K562 (cell line): Measurements from ENCODE around the gene DLL4. TPM values are rescaled to one million over a fixed set of nuclear protein-coding genes. Genes with fewer than 3 reads are reported as not detected.

Experiments
- polyA plus RNA-seq, 8 experiments: library from polyadenylated mRNA; depleted of rRNA in 4 of 8; stranded (reverse) in 5 of 8; unstranded in 3 of 8; fragments of >200 nt; fragmentation: Nextera tagmentation in 2 of 8; fragmentation: Illumina TruSeq in 1 of 8; extraction: Ambion mirVana in 2 of 8; extraction: Trizol in 1 of 8; gene quantifications; 2 replicates each; pipeline versions ENCODE4 v1.2.1 to v1.2.3, GENCODE V29; 2011 to 2014; ENCODE audit warnings: inconsistent platforms in 1 of 8, missing spikeins in 1 of 8
- total RNA-seq, 7 experiments: library from RNA; depleted of rRNA in 6 of 7; stranded (reverse); fragments of >200 nt in 6 of 7; fragmentation: Illumina TruSeq in 2 of 7; extraction: Trizol in 2 of 7; gene quantifications; 2 replicates each; pipeline versions ENCODE4 v1.2.1 to v1.2.3, GENCODE V29; 2011 to 2021; ENCODE audit warnings: low replicate concordance in 1 of 7
- TF ChIP-seq, protein P1 (sequence below), 2 experiments: fragments of 450-650 bp in 1 of 2; sonication (generic) in 1 of 2; formaldehyde crosslinking in 1 of 2; IDR thresholded peaks; 2 replicates each; pipeline versions ENCODE4 v1.7.1 to v1.9.0; 2016 to 2022; ENCODE audit warnings: inconsistent platforms in 1 of 2, mild to moderate bottlenecking in 1 of 2, missing genetic modification reagents in 1 of 2

Gene DLL4
- total and polyA plus RNA-seq, 9 of the 15 experiments (the other 6 are each of a cell fraction or from before 2014, with no cell fraction given), result 0.04 to 1.1 (median 0.41) TPM; not detected in 1

DNA sequence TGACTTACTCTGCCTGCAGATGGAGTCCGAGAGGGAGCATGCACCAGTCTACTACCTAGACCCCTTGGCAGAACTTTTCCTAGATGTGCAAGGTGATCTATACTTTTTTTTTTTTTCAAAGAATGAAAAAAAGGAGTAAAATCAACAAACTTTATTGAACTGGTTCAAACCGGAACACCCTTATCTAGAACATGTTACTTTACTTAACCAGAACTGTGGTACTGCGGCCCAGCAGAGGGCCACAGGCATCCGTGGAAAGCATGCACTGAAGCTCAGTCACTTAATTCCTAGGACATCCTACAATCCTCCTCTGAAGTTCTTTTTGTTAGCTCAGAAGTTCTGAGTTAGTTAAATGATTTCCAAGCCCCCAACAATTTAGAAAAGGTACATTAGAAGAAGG lies 45.7 kb downstream of the DLL4 start (continued):
- TF ChIP-seq, protein P1, sequence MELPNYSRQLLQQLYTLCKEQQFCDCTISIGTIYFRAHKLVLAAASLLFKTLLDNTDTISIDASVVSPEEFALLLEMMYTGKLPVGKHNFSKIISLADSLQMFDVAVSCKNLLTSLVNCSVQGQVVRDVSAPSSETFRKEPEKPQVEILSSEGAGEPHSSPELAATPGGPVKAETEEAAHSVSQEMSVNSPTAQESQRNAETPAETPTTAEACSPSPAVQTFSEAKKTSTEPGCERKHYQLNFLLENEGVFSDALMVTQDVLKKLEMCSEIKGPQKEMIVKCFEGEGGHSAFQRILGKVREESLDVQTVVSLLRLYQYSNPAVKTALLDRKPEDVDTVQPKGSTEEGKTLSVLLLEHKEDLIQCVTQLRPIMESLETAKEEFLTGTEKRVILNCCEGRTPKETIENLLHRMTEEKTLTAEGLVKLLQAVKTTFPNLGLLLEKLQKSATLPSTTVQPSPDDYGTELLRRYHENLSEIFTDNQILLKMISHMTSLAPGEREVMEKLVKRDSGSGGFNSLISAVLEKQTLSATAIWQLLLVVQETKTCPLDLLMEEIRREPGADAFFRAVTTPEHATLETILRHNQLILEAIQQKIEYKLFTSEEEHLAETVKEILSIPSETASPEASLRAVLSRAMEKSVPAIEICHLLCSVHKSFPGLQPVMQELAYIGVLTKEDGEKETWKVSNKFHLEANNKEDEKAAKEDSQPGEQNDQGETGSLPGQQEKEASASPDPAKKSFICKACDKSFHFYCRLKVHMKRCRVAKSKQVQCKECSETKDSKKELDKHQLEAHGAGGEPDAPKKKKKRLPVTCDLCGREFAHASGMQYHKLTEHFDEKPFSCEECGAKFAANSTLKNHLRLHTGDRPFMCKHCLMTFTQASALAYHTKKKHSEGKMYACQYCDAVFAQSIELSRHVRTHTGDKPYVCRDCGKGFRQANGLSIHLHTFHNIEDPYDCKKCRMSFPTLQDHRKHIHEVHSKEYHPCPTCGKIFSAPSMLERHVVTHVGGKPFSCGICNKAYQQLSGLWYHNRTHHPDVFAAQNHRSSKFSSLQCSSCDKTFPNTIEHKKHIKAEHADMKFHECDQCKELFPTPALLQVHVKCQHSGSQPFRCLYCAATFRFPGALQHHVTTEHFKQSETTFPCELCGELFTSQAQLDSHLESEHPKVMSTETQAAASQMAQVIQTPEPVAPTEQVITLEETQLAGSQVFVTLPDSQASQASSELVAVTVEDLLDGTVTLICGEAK (IDR thresholded peaks at IDR 0.05), result peak; percentile 76
- TF ChIP-seq, protein P1 (CRISPR knock-in tag; IDR thresholded peaks at IDR 0.05), result no peak
